GM18861 (cell line): ENCODE data around the gene ATP5MG.
A peak's percentile ranks its signal among the peaks of the same experiment; 100 is the strongest.
"Not testable (repeated sequence)": the region's sequence is repeated elsewhere in the genome, so short reads cannot be mapped to it uniquely, and the experiment has no call there.

Source experiments
- ATAC-seq: cut with Tn5 transposase; IDR thresholded peaks from one replicate; pipeline ENCODE4 v1.9.1; 2021; ENCODE audit not compliant: unreplicated experiment

The ATP5MG gene

GRCh38 chr11:118406599-118407166, 5.3 kb downstream of the ATP5MG start:
- ATAC-seq = no peak

- peak; percentile 75 for ATAC-seq
Observed at GRCh38 chr11:118410055-118410745, 8.8 kb downstream of the ATP5MG start.

GRCh38 chr11:118411530-118411929, 10.1 kb downstream of the ATP5MG start:
- ATAC-seq = no peak

GRCh38 chr11:118412921-118413320, 11.5 kb downstream of the ATP5MG start:
- no peak for ATAC-seq

DNA sequence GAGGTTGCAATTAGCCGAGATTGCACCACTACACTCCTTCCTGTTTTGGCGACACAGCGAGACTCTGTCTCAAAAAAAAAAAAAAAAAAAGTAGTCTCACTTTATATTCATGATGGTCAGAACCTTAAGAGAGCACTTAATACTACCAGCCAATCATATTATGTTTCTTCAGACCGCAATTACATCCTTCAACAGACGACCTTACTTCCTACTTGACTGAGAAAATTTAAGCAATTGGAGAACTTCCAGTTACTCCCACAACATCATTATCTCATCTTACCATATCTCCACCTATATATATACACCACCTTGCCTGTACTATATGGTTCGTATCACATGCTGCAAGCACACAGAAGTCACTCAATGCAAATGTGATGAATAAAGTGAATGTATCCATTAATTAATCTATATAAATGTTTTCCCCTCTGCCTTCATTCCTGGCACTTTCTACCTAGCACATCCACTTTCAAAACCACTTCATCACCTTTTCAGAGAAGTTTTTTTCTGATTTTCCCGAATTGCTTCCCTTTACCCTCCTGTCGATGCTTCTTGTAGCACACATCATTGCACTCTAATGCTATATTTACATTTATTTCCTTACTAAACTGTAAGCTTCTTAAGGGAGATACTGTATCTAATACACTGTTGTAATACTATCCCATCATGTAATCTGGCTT, 13.8 kb downstream of the ATP5MG start:
- no peak for ATAC-seq

DNA sequence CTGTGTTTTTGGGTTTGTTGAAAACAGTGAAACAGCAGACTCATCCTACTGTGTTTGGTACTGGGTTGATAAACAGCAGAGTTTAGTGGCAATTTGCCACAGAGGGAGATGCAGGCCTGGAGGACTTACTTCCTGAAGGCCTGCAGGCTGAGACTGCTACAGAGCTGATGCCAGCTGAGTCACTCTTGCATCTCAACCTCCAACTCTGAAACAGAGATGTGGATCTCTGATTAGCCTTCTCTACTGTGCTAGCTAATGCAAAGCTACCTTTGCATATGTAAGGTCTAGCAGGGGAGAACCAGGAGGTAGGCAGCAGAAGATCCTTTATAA, 14.3 kb downstream of the ATP5MG start:
- no peak for ATAC-seq

DNA sequence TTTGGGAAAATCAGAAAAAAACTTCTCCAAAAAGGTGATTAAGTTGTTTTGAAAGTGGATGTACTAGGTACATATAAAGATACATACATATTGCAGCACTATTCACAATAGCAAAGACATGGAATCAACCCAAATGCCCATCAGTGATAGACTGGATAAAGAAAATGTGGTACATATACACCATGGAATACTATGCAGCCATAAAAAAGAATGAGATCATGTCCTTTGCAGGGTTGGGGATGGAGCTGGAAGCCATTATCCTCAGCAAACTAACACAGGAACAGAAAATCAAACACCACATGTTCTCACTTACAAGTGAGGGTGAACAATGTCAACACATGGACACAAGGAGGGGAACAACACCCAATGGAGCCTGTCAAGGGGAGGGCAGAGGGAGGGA, 15.5 kb downstream of the ATP5MG start:
- ATAC-seq = not testable (repeated sequence)

DNA sequence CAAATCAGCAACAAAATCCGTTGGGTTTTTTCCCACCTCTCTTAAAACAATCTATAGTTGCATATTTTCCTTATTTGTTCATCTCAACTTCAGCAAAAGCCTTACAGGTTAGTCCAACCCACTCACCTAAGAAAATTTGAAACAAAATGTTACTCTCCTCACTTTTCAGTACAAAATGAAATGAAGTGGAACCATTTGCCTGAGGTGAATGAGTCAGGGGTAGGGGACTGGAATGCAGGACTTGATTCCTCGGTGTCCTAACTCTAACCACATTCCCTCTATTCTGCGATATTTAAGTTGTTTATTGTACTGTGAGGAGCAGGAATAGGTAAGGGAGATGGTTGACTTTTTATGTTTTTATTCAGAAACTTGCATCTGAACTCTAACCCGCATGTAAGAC, 16.4 kb downstream of the ATP5MG start:
- ATAC-seq = no peak

- ATAC-seq = no peak
Observed at GRCh38 chr11:118418766-118419165, 17.4 kb downstream of the ATP5MG start.

DNA sequence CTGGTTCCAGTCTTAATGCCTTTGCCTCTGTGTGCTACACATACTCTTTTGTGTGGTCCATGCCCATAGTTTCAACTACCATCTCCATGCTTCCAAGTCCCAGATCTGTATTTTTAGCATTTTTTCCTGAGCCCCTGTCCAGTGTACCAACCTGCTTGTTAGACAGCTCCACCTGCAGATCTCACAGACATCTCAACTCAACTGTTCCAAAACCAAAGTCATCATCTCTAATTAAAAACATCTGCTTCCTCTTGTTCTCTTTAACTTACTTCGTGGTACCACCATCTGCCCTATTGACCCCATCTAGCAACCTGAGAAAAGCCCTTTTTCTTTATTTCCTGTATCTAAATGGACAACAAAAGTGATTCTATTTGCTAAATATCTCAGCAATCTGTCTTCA, 26.3 kb downstream of the ATP5MG start:
- ATAC-seq = no peak

DNA sequence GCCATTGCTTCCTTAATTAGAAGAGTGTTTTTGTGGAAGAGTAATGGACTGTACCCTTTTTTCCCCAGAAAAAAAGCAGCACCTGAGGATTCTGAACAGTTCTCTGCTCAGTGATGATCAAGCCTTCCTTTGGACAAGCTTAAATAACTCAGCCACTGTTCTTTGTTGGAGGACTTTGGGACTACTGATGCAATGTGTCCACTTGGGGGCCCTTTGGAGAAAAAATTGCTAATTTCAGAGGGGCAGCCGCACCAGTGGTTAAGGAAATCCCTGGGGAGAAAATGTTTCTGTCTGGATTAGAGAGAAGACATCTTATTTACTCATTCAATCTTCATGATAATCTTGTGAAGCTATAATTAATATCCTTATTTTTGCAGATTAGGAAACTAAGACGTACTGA, 29.6 kb downstream of the ATP5MG start:
- ATAC-seq = no peak

DNA sequence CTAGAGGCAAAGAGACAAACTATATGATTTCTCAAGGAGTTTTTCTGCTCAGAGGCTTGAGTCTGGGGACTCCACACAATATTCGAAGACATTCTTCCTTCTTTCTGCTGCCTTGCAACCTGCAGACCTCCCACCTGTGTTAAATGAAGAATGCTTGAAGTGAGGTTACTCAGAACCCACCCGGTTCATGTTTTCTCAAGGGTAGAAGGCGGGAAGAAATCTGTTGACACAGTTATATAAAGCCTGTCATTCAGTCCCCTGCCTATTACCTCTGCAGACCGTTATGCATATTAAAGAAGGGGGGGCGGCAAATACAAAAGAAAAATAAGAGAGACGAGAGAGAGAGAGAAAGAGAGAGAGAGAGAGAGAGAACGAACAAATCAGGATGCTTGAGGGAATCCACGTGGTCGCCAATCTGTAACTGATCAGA, 32.7 kb downstream of the ATP5MG start:
- no peak for ATAC-seq

- no peak for ATAC-seq
Observed at GRCh38 chr11:118434553-118435289, 33.3 kb downstream of the ATP5MG start.

DNA sequence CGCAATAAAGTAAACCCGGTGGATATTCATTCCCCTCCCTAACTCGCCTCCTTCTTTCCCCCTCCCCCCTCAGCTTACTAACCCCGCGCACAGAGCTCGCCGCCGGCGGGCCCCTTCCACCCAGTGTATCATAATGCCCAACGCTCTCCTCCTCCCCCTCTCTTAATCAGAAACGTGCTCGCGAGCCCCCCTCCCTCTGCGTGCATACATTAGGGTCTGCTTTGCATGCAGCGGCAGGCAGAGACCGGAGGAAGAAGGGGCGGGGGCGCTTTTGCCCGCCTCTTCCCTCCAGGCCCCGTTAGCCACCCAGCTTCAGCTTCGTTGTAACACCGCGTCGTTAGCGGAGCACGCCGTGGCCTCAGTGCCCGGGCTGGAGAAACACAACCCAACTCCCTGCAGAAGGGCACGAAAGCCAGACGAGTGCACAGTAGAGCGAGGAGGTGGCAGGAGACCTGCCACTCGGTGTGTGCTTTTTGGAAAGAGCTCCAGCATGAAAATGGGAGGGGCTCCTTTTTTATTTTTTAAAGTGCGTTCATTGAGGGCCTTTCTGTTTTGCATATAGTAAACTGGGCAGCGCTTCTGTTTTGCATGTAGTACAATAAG, 34.0 kb downstream of the ATP5MG start:
- ATAC-seq = peak; percentile 30

GRCh38 chr11:118435893-118436624, 34.7 kb downstream of the ATP5MG start, which contains the start of gene KMT2A:
KMT2A (plus strand) TSS chr11:118436492; CDS start chr11:118436513, 21 bp downstream.
- ATAC-seq = peak; percentile 48

- ATAC-seq = peak; percentile 8
Observed at GRCh38 chr11:118436639-118437207, 35.3 kb downstream of the ATP5MG start.

GRCh38 chr11:118437208-118438125, 36.1 kb downstream of the ATP5MG start:
- no peak for ATAC-seq

- no peak for ATAC-seq
Observed at GRCh38 chr11:118438314-118438931, 37.0 kb downstream of the ATP5MG start.

DNA sequence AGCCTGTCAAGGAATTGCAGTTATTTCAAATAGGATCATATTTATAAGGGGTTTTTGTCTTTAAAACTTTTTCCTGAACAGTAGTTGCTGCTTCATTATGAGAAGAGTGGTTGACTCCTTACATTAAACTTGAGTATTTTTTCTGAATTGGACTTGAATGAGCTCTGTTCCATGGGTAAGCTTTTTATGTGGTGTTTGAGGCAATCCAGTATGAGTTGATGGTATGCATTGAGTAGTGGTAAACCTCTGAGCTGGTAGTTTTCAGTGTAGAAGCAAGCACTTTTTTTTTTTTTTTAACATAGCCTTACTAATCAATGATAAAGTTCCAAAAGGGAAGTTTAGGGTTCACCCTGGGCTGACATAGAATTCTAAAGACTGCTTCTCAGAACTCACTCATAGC, 38.2 kb downstream of the ATP5MG start:
- ATAC-seq = no peak
